Brain pericyte (primary cell): Measurements from ENCODE around the gene DFFA.

ENCODE experiments used
- DNase-seq: peaks from one replicate; pipeline ENCODE4 v3.0.0-alpha.2; 2012; ENCODE audit warnings: low read depth, low spot score

The DFFA gene

DNA sequence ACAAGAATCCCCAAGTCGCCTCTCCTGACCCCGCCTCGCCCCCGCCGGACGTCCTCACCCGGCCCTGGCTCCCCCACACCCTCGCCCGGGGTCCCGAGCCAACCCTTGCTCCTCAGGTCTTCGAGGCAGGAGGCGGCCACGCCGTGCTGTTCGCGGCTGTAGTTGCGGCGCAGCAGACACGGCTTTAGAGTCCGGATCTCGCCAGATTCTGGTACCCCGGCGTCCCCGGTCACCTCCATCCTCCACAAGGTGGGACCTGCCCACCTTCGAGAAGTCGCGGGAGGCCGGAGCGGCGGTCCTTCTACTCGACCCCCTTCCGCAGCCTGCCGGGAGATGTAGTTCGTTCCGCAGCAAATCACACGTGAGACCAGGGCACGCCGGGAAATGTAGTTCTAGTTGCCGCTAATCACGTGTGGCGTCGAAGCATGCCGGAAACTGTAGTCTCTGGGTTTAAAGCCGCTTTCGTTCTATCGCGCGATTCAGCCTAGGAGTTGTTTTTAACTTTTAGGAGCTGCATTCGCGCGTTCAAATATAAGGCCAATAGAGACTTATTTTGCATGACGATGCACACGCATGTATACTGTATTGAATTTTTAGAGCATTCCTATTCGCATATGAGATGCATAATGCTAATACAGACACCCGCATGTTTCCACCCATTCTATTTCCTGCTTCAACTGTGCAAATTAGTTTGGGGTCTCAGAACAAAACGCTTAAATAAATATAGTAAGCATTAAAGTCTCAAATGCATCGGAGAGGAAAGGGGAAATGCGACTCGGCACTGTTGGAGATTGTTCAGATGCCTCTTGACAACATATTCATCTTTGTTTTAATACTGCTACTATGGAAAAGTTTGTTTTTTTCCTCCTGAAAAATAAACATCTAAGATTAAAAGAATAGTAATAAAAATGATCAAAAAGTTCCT, at the start of gene DFFA:
Gene DFFA, minus strand, starts transcription at position 310 of the 925 bp plus-strand sequence. Its CDS starts 71 bp downstream, at position 239.
- DNase-seq, result peak; percentile 84

DNA sequence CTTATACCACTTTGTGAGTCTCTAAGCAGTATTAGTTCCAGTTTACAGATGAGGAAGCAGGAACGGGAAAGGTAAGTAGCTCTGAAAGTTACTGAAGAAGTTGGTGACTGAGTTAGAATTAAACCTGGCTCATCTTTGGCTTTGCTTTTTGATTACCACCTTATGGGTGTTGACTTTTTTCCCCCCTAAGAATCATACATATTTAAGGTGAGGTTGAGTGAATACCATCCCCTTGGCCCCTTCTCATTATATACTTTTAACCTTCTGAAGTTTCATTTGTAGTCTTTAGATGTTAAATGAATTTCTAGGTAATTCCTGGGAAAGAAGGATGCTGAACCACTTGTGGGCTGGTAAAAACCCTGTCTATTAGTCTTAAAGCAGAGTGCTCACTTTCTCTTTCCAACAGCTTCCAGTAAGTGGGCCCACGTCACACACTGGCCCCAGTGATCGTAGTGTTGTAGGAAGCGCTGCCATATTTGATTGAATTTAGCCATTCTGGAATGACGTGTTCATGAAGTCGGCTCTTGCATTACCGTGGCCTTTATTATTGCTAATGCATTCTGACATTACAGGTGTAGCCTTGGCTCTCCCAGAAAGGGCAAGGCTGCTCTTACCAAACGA, 49.3 kb upstream of the DFFA start:
- DNase-seq, result no peak

DNA sequence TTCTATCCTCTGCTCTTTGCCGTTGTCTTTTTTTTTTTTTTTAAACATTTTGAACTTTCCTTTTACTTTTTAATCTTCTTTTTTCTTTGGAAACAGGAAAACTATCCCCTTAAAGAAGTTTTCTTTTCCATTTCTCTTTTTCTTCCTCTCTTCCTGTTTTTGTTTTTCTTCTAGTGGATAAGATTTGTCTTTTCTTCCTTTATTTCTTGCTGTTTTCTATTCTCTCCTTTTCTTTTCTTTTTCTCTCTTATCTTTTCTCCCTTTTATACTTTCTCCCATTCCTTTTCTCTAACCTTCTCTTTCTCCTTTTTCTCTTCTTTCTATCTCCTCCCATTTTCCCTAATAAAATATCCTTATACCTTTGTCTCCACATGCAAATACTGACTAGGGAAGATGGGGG, 48.6 kb upstream of the DFFA start:
- DNase-seq, result no peak

DNA sequence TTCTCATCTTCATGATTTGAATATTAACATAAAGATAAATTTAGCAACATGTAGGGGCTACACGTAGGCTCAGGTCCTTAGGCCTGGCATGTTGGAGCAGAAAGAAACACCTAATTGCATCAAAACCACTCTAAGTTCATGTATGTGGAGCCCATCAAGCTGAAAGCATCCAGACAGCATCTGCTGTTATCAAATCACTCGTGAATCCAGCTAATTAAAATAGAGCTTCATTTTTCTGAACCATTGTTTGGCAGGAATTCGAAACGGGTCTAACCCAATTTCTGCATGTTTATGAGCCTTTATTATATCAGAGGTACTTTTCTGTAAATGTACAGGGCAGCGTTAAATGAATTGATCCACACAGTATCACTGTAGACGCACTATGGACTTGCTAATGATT, 48.2 kb upstream of the DFFA start:
- DNase-seq, result no peak

- no peak for DNase-seq
These were observed 46.7 kb upstream of the DFFA start for GRCh38 chr1:10519016-10519417.

GRCh38 chr1:10517677-10517982, 45.3 kb upstream of the DFFA start:
- no peak for DNase-seq

DNA sequence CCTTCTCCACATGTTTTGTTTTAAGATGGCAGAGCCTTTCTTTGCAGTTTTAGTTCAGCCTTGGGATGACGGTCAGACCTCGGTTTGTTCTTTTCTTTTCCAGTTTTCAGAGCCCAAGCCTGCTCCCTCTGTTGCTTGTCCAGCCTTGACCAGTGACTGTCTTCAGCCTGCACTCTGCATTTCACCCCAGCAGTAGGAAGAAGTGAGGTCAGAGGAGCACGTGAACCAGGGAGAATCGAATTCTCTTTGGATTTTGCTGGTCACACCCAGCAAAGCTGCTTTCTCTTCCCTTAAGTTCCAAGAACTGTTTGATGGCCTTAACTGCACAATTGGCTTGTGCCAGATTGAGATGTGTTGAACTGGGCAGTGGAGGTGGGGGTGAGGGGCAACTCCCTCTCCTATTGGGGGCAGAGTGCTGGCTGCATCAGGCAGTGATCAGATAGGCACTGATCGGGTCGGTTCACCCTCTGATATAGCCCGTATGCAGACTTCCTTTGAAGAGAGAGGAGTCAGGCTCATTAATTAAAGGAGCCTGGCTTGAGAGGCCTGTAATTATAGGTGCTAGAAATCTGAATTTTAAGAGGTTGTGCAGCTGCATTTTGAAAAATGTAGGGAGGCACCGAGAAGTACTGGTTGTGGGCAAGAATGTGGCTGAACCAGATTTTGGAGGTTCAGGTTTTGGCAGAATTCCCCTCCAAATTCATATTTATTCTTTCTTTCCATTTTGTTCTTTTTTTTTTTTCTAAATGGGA, 44.8 kb upstream of the DFFA start:
- DNase-seq, result no peak

GRCh38 chr1:10515976-10516750, 43.8 kb upstream of the DFFA start:
- no peak for DNase-seq

DNA sequence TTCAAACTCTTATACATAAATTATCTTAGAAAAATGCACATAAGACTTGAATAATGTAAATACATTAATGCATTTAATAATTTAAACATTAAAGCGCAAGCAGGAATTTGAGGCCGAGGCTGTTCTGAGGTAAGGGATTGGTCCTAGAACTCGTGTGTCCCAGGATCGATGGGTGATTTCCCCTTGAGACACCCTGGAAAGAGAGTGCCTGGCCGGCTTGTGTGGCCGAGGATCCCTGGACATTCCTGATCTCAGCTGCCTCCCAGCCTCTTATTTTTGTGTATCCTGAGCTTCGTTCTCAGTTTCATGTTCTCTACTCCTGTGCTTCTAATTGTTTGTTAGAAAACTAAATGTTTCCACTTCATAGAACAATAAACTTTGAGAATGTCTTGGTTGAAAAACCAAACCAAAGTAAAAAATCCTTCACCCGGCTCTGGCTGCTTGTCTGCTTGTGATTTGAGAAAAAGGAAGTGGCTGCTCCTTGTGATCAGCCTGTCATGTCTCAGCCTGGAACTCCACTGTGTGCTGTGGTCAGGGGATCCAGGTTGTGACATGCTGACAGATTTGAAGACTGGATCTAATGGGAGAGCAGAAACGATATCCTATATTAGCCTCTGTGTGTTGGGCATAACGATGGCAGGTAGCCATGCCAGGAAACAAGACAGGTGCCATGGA, 43.1 kb upstream of the DFFA start:
- DNase-seq, result no peak

DNA sequence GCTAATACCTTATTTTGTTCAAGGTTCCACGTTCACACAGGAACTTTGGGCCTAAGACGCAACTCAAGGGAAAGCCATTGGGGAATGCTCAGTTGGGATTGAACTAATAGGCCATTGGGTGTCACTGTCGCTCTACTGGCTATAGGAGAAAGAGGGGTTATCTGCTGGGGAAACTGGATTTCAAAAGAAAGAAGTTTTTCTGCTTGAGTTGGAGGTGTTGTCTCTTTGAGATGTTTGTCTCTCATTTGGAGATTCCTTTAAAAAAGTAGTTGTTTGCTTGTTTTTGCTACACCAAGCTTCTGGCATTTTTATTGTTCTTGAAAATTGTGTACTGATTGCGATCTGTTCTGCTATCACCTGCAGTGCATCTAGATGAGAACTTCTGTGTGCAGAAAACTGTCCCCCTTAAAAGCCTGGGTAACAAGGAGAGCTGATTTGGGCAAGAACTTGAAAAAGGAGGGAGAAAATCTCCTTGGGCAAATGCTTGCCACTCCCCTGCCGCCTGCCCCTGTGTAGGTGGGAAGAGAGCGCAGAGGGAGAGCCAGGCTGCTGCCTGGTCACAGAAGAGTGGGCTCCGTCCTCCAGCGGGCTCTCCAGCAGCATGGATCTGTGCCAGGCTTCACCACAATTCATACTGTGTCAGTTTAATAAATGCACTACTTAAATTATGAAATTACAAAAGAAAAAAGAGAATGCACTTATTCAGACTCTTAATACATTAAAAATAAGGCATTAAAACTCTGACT, 42.3 kb upstream of the DFFA start:
- DNase-seq, result no peak

DNA sequence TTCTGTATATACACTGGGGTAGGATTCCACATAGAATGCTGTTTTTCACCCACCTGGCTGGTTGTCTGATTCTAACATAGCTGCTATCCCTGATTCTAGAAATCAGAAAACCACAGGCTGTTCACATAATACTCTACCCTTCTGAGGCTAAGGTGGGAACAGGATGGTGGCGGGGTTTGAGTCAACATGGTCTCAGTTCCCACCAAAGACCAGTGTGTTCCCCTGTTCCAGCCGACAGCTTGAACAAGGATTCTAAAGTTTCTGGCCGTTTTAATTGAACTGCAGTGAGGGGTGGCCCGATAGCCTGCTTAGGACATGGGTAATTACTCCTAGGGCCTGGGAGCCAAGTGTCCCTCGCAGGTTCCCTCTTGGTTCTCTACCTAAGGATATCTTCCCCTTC, 40.9 kb upstream of the DFFA start:
- no peak for DNase-seq

DNA sequence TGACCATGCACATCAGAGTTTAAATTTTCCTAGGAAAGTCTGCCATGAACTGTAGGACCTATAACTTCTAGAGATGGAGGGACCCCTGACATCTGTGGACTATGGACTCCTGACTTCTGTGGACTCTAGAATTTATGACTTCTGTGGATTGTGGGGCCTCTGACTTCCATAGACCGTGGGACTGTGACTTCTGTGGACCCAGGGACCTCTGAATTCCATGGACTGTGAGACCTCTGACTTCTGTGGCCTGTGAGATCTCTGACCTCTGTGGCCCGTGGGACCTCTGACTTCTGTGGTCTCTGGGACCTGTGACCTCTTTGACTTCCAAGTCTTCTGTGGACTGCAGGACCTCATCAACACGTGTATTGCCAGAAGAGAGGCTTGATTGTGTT, 39.2 kb upstream of the DFFA start:
- DNase-seq, result no peak

GRCh38 chr1:10510520-10511493, 38.5 kb upstream of the DFFA start:
- DNase-seq, result no peak

DNA sequence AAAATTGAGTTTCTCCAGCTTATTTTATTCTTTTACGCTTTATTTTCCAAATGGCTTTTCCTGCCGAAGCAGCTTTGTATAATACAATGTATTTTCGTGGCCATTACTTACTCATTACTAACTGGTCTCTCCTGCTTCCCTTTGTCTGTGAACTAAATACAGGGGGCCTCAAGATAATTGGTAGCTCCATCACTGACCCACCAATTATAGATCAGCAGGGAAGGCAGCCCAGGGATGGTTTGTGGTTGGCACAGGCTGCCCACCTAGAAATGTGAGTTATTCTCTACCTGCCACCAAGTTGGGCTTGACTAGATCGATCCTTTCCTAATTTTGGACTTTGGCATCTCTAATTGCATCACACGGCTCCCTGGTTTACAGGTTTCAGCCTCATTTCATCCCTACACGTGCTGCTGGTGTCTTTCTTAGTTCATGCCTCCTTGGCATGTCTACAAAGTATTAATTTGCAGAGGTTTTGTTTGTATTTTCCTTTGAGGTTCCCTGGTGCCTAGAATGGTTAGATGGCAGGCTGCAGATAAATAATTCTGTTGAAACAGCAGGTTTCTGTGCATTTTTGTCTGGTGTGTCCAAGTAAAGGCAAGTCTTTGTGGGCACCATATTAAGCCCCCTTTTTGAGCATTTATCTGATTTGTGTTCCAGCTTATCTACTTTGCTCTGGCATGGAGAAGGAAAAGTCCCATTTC, 37.6 kb upstream of the DFFA start:
- DNase-seq, result no peak

DNA sequence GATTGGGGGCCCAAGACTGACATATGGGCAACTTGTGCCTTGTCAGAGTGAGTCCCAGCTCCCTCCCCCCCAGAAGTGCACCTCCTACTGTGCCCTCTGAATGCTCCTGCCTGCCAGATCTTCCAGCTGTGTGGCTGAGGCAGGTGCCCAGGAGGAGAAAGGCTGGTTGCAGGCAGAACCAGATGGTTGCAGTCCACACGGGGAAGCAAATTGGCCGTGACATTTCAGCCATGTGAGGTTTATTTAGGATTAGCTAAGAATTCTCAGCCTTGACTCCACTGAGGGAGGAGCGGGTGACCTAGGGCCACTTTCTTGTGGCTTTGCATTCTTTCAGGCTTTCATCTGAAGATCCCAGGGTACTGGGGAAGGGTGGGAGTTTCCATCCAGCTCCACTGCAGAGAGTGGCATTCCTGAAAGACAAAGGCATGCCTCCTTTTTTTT, 36.2 kb upstream of the DFFA start:
- DNase-seq, result no peak

DNA sequence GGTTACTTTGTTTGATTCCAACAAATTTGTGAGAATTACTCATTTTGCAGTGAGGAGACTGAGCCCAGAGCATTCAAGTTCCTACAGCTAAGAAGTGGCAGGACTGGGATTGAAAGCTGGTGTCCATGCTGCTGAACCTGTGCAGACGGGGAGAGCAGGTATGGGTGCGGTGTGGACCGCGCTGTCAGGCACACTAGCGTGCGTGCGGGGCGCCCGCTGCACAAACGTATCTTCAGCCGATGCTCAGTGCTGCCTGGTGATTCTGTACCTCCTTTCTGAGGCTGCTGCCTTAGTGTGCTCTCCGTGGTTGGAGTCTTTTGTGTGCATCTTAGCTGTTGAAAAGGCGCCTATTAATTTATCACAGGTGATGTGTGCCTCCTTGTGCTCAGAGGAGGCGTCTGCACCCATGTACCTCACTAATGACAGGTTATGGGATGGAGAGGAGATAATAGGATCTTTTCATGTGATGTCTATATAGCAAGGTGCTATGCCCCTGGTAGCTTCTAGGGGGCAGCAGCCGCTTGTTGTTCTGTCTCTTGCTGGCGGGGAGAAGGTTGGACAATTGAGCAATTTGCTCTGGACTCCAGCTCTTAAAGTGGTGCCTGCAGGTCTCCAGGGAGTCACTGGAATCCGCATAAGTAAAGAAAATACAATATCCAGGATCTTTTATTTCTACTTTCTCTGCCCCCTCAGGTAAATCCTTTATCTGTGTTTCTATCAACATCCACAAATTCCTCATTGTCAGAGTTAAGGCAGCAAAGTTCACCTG, 35.0 kb upstream of the DFFA start:
- DNase-seq, result no peak

DNA sequence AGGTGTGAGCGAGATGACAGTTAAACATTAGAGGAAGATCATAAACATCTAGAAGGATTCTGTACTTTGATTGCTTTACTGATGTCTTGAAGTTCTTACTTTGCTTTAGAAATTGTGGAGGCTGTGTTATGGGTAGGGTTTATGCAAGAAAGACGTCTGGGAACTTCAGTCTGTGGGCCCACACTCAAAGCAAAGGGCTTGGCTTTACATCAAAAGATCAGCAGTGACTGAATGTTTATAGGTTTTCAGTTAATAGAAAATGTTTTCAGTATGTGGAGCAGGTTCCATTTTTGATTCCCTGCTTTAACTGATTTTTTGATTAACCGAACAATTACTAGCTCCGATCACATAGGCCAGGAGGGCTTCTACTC, 34.3 kb upstream of the DFFA start:
- no peak for DNase-seq
